H9 (cell line): ENCODE data around the gene MREG. TPM values are rescaled to one million over a fixed set of nuclear protein-coding genes. Genes with fewer than 3 reads are reported as not detected.

ENCODE experiments used
- DNase-seq: peaks from one replicate; pipeline ENCODE4 v3.0.0-alpha.2; 2017
- H2AFZ ChIP-seq: one replicate; pipeline ENCODE4 v1.6.1; 2013; ENCODE audit warnings: mild to moderate bottlenecking, low read length, control low read depth, moderate library complexity
- H2AK5ac ChIP-seq: 2 replicates; pipeline ENCODE4 v1.6.1; 2013; ENCODE audit warnings: low read length, control low read depth, mixed read lengths; ENCODE audit not compliant: insufficient read length
- H2BK120ac ChIP-seq: one replicate; pipeline ENCODE4 v1.6.1; 2013; ENCODE audit warnings: low read depth, mild to moderate bottlenecking, low read length, control low read depth, inconsistent platforms; ENCODE audit not compliant: poor library complexity, severe bottlenecking
- H2BK12ac ChIP-seq: 2 replicates; pipeline ENCODE4 v1.6.1; 2013; ENCODE audit warnings: low read length, control low read depth, mixed read lengths, low read depth; ENCODE audit not compliant: insufficient read length
- H2BK15ac ChIP-seq: 2 replicates; pipeline ENCODE4 v1.6.1; 2013; ENCODE audit warnings: low read depth, low read length, control low read depth
- H2BK20ac ChIP-seq: one replicate; pipeline ENCODE4 v1.6.1; 2013; ENCODE audit warnings: low read depth, mild to moderate bottlenecking, low read length, control low read depth, inconsistent platforms; ENCODE audit not compliant: poor library complexity, severe bottlenecking
- H2BK5ac ChIP-seq: 2 replicates; pipeline ENCODE4 v1.6.1; 2013; ENCODE audit warnings: low read length, control low read depth, mixed read lengths; ENCODE audit not compliant: insufficient read length
- H3K14ac ChIP-seq: 2 replicates; pipeline ENCODE4 v1.6.1; 2013; ENCODE audit warnings: low read length, control low read depth; ENCODE audit not compliant: insufficient read depth
- H3K18ac ChIP-seq: 2 replicates; pipeline ENCODE4 v1.6.1; 2013; ENCODE audit warnings: low read depth, mild to moderate bottlenecking, mixed read lengths, low read length, control low read depth; ENCODE audit not compliant: insufficient read length
- H3K23ac ChIP-seq: 2 replicates; pipeline ENCODE4 v1.6.1; 2013; ENCODE audit warnings: low read length, control low read depth, mixed read lengths, low read depth; ENCODE audit not compliant: insufficient read length
- H3K23me2 ChIP-seq: 2 replicates; pipeline ENCODE4 v1.6.1; 2013; ENCODE audit warnings: low read depth, mild to moderate bottlenecking, mixed read lengths, low read length, control low read depth; ENCODE audit not compliant: insufficient read length, poor library complexity, severe bottlenecking
- H3K27ac ChIP-seq: 2 replicates; pipeline ENCODE4 v1.5.1; 2013; ENCODE audit warnings: low read length, control low read depth, mixed read lengths, low read depth; ENCODE audit not compliant: insufficient read length
- H3K27me3 ChIP-seq: 2 replicates; pipeline ENCODE4 v1.6.1; 2013; ENCODE audit warnings: low read length, control low read depth, inconsistent platforms; ENCODE audit not compliant: insufficient read depth
- H3K4ac ChIP-seq: 2 replicates; pipeline ENCODE4 v1.6.1; 2013; ENCODE audit warnings: low read depth, mild to moderate bottlenecking, control low read depth, inconsistent platforms, low read length, moderate library complexity
- H3K4me1 ChIP-seq: 2 replicates; pipeline ENCODE4 v1.6.1; 2013; ENCODE audit warnings: low read length, control low read depth, inconsistent platforms; ENCODE audit not compliant: insufficient read depth
- H3K4me2 ChIP-seq: 2 replicates; pipeline ENCODE4 v1.6.1; 2013; ENCODE audit warnings: low read length, control low read depth, mixed read lengths; ENCODE audit not compliant: insufficient read length, insufficient read depth
- H3K56ac ChIP-seq: 2 replicates; pipeline ENCODE4 v1.6.1; 2013; ENCODE audit warnings: low read depth, mild to moderate bottlenecking, mixed read lengths, low read length, control low read depth; ENCODE audit not compliant: insufficient read length
- H3K79me1 ChIP-seq: 2 replicates; pipeline ENCODE4 v1.6.1; 2013; ENCODE audit warnings: low read depth, mild to moderate bottlenecking, moderate library complexity, low read length, control low read depth, inconsistent platforms; ENCODE audit not compliant: insufficient read depth, poor library complexity, severe bottlenecking
- H3K79me2 ChIP-seq: 2 replicates; pipeline ENCODE4 v1.6.1; 2013; ENCODE audit warnings: low read length, control low read depth, inconsistent platforms; ENCODE audit not compliant: insufficient read depth
- H3K9ac ChIP-seq: 2 replicates; pipeline ENCODE4 v1.6.1; 2013; ENCODE audit warnings: low read length, control low read depth, mixed read lengths; ENCODE audit not compliant: insufficient read length; ENCODE audit errors: extremely low read depth
- H3K9me3 ChIP-seq: one replicate; pipeline ENCODE4 v1.6.1; 2013; ENCODE audit warnings: low read depth, low read length, inconsistent platforms; ENCODE audit not compliant: control insufficient read depth
- H3T11ph ChIP-seq: one replicate; pipeline ENCODE4 v1.6.1; 2013; ENCODE audit warnings: mild to moderate bottlenecking, low read length, control low read depth, inconsistent platforms
- H4K20me1 ChIP-seq: one replicate; pipeline ENCODE4 v1.6.1; 2013; ENCODE audit not compliant: control insufficient read depth, insufficient read length, insufficient read depth
- H4K5ac ChIP-seq: 2 replicates; pipeline ENCODE4 v1.6.1; 2013; ENCODE audit warnings: low read depth, mild to moderate bottlenecking, mixed read lengths, low read length, control low read depth; ENCODE audit not compliant: insufficient read length
- H4K8ac ChIP-seq: replicated peaks from 2 replicates; pipeline ENCODE4 v1.6.1; 2013; ENCODE audit warnings: low read length, control low read depth, mixed read lengths, low read depth; ENCODE audit not compliant: insufficient read length
- H4K91ac ChIP-seq: 2 replicates; pipeline ENCODE4 v1.6.1; 2013; ENCODE audit warnings: low read depth, mild to moderate bottlenecking, moderate library complexity, mixed read lengths, low read length, control low read depth; ENCODE audit not compliant: insufficient read length
- H3K27ac Mint-ChIP-seq, 3 experiments: 2 replicates in 2 of 3; 3 replicates in 1 of 3; pipeline ENCODE4 v1.8.0; 2020 to 2021; ENCODE audit warnings: mixed read lengths in 3 of 3, mild to moderate bottlenecking in 1 of 3, moderate library complexity in 1 of 3
- H3K27me3 Mint-ChIP-seq: 2 replicates; pipeline ENCODE4 v1.8.0; 2021; ENCODE audit warnings: low read depth, mild to moderate bottlenecking, moderate library complexity, mixed read lengths
- H3K36me3 Mint-ChIP-seq, 3 experiments: 2 replicates in 2 of 3; 3 replicates in 1 of 3; pipeline ENCODE4 v1.8.0; 2020 to 2021; ENCODE audit warnings: low read depth in 3 of 3, mixed read lengths in 3 of 3; ENCODE audit not compliant: insufficient read depth in 1 of 3
- H3K4me1 Mint-ChIP-seq, 2 experiments: 2 replicates each; pipeline ENCODE4 v1.8.0; 2020; ENCODE audit warnings: mixed read lengths in 2 of 2
- H3K4me3 Mint-ChIP-seq, 2 experiments: 2 replicates in 1 of 2; 3 replicates in 1 of 2; pipeline ENCODE4 v1.8.0; 2020 to 2021; ENCODE audit warnings: mild to moderate bottlenecking in 2 of 2, mixed read lengths in 2 of 2, moderate library complexity in 1 of 2
- H3K9me3 Mint-ChIP-seq, 2 experiments: 2 replicates in 1 of 2; 3 replicates in 1 of 2; pipeline ENCODE4 v1.8.0; 2020; ENCODE audit warnings: mild to moderate bottlenecking in 2 of 2, mixed read lengths in 2 of 2, moderate library complexity in 1 of 2
- WGBS: extraction: QIAGEN DNeasy Blood & Tissue Kit; methylation state at CpG from one replicate; pipeline ENCODE4 v1.1.7; 2013; ENCODE audit warnings: missing lambda C conversion rate, low lambda C conversion rate, mixed read lengths; ENCODE audit not compliant: insufficient read length; ENCODE audit errors: extremely low coverage; 5-methylcytosine and 5-hydroxymethylcytosine counted together
- total RNA-seq: library from RNA; stranded (reverse); gene quantifications from 2 replicates; pipeline ENCODE4 v1.2.1, GENCODE V29; 2021
- TF ChIP-seq, protein P1 (sequence below): fragments of 200-600 bp; sonication (generic); conservative IDR thresholded peaks from 3 replicates; pipeline ENCODE4 v1.8.0; 2021; ENCODE audit warnings: antibody characterized with exemption, mild to moderate bottlenecking

The MREG gene
- total RNA-seq, 1 experiment from 2014 or later, result 21.8 TPM

DNA sequence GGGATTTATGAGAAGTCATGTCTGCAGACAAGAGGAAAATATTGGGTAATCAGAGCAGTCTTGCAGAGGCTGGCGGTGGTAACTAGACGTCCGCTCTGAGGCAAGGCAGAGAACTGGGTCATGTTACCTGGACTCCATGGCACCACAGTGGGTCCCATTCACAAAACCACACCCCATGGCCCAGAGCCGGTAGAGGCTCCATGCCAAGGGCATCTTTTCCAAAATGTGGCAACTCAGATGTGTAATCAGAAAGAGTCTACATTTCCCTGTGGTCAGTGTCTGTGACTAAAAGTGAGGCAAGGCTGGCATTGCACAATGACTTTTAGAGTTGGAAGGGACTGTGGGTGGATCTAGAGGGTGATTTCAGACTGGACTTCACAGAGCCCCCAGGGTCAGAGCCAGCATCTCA lies 113.1 kb downstream of the MREG start:
- Histone ChIP-seq H3K14ac (no peak overlapping the region), H3K79me2 (no peaks in the 10 kb centered on the region), H4K91ac (no peak overlapping the region), H2BK12ac (no peak overlapping the region), H3K27ac (no peak overlapping the region), H3K18ac (no peak overlapping the region), H2AK5ac (no peak overlapping the region), H2BK120ac (no peak overlapping the region), H3K4me2 (no peak overlapping the region), H3K79me1 (no peaks in the 10 kb centered on the region), H2BK20ac (no peak overlapping the region), H3K9ac (no peak overlapping the region), H3K27me3 (no peaks in the 10 kb centered on the region), H2AFZ (no peak overlapping the region), H4K20me1 (no peaks in the 10 kb centered on the region), H4K5ac (no peak overlapping the region), H3K4me1 (no peaks in the 10 kb centered on the region), H2BK15ac (no peak overlapping the region), H3K56ac (no peak overlapping the region), H3T11ph (no peak overlapping the region), H3K9me3 (no peaks in the 10 kb centered on the region), H3K23ac (no peak overlapping the region), H4K8ac (no peak overlapping the region), H3K23me2 (no peaks in the 10 kb centered on the region), H3K4ac (no peak overlapping the region), H2BK5ac (no peak overlapping the region)
- Mint-ChIP-seq H3K36me3 (peaks cover 0 to 8% (median 2%) of the 10 kb centered on the region in 3 experiments; a peak in 3 of 7 replicates), H3K4me1 (peaks cover 6 to 10% of the 10 kb centered on the region in 2 experiments; a peak in 3 of 4 replicates), H3K27ac (no peak overlapping the region), H3K27me3 (no peaks in the 10 kb centered on the region; the same call in 1 of the 2 replicates), H3K4me3 (no peak overlapping the region), H3K9me3 (no peaks in the 10 kb centered on the region)
- WGBS, result no CpG with 5 or more reads among the region's 4 CpGs
- TF ChIP-seq, protein P1, sequence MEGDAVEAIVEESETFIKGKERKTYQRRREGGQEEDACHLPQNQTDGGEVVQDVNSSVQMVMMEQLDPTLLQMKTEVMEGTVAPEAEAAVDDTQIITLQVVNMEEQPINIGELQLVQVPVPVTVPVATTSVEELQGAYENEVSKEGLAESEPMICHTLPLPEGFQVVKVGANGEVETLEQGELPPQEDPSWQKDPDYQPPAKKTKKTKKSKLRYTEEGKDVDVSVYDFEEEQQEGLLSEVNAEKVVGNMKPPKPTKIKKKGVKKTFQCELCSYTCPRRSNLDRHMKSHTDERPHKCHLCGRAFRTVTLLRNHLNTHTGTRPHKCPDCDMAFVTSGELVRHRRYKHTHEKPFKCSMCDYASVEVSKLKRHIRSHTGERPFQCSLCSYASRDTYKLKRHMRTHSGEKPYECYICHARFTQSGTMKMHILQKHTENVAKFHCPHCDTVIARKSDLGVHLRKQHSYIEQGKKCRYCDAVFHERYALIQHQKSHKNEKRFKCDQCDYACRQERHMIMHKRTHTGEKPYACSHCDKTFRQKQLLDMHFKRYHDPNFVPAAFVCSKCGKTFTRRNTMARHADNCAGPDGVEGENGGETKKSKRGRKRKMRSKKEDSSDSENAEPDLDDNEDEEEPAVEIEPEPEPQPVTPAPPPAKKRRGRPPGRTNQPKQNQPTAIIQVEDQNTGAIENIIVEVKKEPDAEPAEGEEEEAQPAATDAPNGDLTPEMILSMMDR, result no peak
- no peak for DNase-seq
